Pons (tissue), 1 donor: ENCODE data around the gene PHLDB2.
"Not testable (repeated sequence)": the region's sequence is repeated elsewhere in the genome, so short reads cannot be mapped to it uniquely, and the experiment has no call there.

Experiments
- DNase-seq: peaks from one replicate; pipeline ENCODE4 v3.0.0-alpha.2; 2016; ENCODE audit warnings: low spot score

The PHLDB2 gene

DNA sequence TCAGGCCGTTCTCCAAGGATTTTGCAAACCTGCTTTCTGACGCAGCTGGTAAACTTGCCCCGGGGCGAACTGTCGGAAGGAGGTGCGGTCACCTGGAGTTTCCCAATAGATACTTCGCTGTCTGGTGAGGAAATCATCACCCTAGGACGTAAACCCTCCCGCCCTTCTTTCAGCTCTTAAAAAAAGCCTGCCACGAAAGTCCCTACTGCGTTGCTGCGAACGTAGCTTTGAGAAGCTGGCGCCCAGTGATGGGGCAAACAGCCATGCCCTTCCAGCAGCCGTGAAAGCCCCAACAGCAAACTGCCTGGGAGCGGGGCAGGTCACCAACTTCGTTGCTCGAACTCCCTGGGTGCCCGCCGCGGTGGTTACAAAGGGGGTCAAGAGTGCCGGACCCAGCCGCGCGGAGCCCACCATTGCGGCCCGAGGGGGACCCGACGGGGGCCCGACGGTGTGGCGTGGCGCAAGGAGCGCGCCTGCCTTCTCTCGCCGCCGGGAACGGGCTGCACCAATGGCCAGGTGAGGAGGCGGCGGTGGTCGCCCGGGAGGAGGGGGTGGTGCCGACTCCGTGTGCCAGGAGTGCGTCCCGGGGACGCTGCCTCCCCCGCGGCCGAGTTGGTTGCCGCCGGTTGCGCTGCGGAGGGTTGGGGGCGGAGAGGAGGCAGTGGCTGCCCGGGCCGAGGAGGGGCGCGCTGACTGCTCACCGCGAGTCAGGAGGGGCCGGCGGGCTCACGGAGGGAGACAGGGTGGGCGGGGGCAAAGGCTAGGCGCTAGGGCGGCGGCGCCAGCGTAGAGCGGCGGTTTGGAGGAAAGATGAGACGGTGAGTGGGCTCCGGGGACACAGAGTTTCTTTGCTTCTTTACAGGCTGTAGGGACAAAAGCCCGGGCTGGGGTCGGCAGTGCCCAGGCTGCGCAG is at the start of gene PHLDB2:
TSS of gene PHLDB2 (plus strand) at position 205 of the 913 bp plus-strand sequence. CDS start 24,813 bp downstream, outside the sequence.
- DNase-seq = no peak

DNA sequence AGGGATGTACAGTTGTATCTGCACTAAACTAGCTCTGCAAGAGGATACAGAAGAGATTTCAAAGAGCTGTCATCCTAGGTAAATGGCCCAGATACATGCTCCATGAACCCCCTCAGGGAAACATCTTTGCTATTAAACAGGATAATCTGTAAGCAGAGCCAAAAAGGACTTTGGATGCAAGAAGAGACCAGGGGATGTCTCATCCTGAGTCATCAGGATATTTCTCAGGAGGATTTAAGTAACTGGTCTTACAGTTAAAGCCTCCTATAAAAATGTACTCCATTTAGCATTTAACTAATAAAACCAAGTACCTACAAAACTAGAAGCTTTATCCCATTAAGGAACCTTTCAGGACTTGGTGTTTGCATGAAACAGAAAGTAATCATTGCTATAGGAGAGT is 48.2 kb upstream of the PHLDB2 start:
- DNase-seq = no peak

GRCh38 chr3:111811811-111812210 is 47.3 kb upstream of the PHLDB2 start:
- no peak for DNase-seq

DNA sequence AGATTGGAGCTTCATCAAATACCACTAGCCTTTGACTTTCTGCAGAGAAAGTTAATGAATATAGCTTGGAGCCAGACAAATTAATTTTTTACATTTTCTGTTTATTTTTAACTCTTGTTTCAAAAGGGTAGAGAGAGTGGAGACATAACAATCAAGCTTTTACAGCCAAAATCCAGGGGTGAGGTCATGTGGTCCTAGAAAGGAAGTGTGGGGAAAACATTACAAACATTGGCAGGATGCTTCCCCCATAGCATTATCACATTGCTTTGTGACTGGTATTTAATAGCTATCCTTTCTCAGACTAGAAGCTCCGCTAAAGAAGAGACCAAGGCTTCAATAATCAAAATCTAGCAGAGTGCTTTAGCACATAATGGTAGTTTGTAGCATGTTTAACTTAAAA is 46.4 kb upstream of the PHLDB2 start:
- no peak for DNase-seq

- DNase-seq = no peak
Measured at GRCh38 chr3:111813441-111813840, 45.6 kb upstream of the PHLDB2 start.

DNA sequence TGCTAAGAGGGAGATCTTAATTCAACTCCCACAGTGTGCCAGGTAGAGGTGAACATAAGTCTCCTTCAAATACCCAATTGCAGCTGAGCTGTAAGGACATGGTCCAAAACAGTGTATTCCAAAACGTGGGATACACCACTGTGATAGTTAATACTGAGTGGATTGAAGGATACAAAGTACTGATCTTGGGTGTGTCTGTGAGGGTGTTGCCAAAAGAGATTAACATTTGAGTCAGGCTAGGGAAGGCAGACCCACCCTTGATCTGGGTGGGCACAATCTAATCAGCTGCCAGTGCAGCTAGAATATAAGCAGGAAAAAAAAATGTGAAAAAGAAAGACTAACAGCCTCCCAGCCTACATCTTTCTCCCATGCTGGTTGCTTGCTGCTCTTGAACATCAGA is 45.1 kb upstream of the PHLDB2 start:
- DNase-seq = no peak

GRCh38 chr3:111816771-111817170 is 42.3 kb upstream of the PHLDB2 start:
- DNase-seq = not testable (repeated sequence)

DNA sequence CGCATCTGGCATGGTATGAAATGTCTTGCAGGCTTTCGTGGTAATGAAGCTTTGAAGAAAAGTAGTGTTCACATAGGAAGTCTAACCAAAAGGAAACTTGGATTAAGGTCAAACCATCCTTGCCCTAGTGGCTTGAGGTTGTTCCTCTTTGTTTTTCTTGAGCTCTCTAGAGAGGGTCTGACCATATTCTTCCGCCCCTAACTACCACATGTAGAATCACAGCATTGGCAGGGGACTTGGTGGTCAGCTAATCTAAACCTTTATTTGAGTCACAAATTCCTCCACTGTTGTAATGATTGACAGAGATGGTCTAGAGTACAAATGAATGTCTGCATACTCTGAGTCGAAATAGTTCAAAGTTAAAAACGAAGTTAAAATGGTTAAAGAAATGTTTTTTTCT is 39.1 kb upstream of the PHLDB2 start:
- no peak for DNase-seq

DNA sequence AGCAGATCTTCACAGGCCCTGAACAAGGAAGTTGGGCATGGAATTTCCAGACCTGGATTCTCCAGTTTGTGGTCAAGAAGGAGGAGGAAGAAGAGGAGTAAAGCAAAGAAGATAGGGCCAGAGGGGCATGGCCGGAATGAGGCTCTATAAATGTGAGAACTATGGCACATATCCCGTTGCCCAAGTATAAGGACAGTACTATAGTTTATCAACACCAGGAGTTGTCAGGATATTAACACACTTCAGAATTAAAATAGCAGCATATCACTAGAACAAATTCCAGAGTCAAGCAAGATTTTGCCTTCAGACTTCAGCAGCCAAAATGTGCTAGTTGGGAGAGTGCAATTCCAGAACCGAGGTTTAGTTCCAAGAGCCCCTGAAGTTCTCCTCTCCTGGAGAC is 38.4 kb upstream of the PHLDB2 start:
- DNase-seq = no peak

DNA sequence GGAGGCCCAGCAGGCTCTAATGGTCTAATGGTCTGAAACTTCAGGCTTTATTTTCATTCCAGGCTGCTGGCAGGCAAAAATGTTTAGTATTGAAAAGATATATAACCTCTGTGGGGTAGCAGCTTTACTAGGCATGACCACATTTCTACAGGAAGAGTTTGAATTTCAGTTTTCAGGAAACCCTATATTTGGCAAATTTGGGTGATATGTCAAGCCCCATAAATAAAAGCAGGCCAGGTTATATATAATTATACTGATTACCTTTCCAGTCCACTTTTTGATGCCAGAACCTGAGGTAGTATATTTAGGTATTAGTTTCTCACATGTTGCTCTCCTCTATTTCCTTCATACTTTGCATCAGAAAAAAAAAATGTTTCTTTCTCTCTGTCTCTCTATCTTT is 37.2 kb upstream of the PHLDB2 start:
- no peak for DNase-seq

- no peak for DNase-seq
Measured at GRCh38 chr3:111822804-111823203, 36.3 kb upstream of the PHLDB2 start.

DNA sequence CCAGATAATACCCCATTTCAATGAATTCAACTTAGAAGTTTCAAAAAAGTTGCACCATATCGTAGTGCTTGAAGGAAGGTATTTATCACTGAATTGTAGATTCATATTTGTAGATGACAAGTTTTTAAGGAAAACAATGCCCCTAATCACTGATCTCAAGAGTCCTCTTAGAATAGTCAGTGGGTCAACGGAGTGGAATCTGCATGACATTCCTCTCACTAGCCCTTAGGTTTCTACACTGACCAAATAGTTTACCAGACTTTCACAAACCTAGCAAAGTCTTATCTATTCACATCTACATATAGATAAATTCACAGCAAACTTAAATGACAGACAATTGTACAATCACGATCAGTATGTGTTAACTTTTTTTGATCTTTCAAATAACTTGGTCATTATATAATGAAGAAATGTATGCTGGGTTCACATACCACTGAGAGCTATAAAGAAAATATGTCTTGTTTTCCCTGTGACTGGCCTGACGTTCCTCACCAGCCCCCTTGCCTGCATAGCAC is 35.7 kb upstream of the PHLDB2 start:
- DNase-seq = no peak

DNA sequence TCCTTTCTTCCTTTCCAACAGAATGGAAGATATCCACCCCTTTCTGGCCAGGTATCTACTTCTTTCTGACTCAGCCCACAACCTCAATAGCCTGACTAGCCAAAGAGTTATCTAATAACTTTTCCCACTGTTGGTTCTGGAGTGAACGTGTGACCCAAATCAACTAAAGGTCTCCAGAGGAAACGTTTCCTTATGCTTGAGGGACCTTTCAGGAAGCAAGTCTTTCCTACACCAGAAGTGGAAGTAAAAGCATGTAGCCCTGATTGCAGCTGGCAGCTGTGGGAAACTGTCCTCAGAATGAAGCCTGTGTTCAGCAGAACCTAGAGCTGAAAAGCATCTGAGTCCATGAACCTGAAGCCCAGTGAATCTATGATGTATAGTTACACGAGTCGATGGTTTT is 34.7 kb upstream of the PHLDB2 start:
- no peak for DNase-seq

DNA sequence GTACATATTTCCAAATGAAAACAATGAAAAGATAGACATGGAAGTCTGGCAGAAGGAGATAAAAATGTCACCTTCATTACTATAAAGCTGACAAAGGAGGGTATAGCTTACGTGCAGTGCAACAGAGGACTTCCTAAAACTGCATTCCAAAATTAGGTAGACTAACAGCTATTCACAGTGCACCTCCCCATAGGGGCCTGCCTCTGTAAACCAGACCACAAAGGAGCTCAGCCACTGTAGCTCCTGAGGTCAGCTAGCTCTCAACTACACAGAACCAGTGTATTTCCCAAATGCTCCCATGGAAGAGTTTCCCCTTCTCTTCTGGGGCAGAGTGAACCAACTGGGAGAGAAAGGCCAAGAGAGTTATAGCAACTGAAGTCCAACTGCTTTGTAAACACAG is 31.2 kb upstream of the PHLDB2 start:
- DNase-seq = no peak

GRCh38 chr3:111828530-111828929 is 30.5 kb upstream of the PHLDB2 start:
- DNase-seq = no peak

DNA sequence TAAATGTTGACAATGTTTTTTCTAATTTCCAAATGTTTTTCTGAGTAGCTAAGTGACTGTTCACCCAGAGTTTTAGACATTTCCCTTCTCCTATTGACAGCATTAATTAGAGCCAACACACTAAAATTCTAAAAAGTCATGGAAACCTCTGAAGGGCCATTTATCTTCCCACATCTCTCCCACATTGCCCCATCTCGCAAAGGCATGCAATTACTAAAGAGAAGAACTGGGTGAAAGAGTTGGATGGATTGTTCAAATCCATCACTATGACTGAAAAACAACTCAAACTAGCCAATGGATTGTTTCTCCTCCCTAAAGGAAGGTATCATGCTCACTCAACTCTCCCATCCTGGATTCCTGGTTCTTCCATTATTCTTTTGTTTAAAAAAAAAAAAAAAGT is 30.0 kb upstream of the PHLDB2 start:
- no peak for DNase-seq

DNA sequence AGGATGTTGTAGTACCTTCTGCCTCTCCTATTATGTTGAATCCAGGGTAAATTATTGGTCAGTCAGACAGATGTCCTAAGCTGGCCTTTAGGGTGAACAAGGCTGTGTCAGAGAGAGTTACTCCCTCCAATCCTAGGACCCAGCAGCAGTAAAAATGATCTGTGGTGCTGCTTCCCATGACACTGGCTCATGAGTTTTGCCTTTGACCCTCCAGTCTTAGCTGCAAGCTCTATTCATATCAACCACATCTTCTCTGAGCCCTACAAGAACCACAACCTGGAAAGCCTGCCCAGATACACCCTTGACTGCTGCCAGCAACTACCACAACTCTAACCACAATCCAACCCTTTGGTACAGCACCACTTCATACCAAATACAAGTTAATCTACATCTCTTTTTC is 27.2 kb upstream of the PHLDB2 start:
- DNase-seq = no peak

DNA sequence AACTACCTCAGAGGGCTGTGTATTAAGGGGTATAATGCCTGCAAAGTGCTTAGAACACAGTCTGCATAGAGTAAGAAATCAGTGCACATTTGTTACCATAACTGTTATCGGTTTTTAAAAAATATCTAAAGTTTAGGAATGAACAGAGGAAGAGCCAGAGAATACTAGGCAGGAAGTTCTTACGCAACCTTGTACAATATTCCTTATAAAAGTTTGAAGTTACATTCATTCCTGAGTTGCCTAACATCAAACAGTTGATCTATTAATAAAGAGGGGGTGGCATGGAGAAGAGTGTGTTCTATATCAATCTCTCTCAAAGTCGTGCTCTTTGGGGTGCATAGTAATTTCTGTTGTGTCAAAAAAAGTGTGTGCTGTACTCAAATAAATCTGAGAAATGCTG is 22.0 kb upstream of the PHLDB2 start:
- DNase-seq = no peak

DNA sequence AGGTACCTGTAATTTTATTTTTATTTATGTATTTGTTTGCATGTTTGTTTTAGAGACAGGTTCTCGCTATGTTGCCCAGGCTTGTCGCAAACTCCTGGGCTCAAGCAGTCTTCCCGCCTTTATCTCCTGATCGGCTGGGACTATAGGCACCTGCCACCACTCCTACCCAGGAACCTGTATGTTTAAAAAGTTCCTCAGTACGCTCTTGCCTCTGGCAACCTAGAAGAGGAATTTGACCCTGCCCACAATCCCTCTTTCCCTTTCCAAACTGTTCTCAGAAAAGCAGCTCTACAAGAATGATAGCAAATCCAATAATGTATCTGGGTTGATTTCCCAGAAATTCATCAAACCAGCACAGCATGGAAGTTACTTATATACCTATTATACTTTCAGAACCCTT is 20.9 kb upstream of the PHLDB2 start:
- DNase-seq = no peak

DNA sequence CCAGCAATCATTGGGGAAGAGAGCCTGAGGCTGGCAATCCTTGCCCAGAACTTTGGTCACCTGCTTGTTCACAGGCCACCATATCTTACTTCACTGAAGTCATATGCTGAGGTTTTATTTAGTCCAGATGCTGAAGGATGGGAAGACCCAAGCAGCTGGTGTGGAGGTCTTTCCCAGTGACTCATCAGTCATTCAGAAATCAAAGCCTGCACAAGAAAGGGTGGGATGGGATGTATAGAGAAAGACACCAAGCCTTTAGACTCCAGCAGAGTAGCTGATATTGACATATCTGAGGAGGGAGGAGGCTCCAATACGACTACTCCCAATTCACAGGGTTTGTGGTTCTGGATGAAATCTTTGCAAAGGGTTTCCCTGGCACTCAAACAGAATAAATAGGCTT is 13.0 kb upstream of the PHLDB2 start:
- no peak for DNase-seq

DNA sequence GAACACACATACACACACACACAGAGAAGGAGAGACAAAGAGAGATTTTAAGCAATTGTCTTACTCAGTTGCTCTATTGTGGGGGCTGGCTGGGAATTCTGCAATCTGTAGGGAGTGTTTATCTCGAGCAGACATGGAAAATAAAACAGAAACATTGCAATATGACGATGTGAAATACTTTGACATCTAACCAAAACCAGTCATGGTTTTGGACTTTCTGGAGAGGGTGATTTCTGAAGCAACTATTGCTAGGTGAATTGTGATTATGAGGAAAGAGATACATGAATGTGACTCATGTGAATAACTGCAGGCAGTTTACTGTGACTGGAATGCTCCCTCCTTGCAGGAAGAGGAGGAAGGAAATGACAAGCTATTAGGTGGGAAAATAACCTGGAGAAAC is 12.3 kb upstream of the PHLDB2 start:
- DNase-seq = no peak

DNA sequence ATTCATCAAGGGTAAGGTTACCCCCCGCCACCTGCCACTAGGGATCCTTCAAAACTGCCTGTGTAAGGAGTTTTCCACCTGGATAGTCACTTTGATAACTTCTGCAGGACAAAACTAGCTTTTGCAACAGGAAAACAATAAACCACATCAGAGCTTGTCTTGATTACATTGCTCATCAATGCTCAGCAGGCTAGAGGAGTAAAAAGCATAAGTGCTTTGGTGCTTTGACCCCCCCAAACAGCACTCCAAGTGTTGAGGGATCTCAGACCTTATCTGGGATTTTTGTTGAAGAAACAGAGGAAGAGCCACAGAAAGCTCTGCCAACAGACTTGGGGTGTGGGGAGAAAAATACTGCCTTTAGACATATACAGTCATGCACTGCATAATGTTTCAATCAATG is 10.8 kb upstream of the PHLDB2 start:
- DNase-seq = no peak

- no peak for DNase-seq
Measured at GRCh38 chr3:111848778-111849177, 10.3 kb upstream of the PHLDB2 start.

GRCh38 chr3:111850537-111850936 is 8.5 kb upstream of the PHLDB2 start:
- no peak for DNase-seq
